Ramos (cell line): ENCODE measurements around the gene GALNT6.
"Not testable (repeated sequence)": the region's sequence is repeated elsewhere in the genome, so short reads cannot be mapped to it uniquely, and the experiment has no call there.

ENCODE experiments used
- in situ Hi-C: fragments of 300-500 bp; cut with MboI; formaldehyde crosslinking; loops from one replicate; pipeline ENCODE4 v1.14.3; 2022; ENCODE audit warnings: low sequenced_read_pairs; ENCODE audit not compliant: unreplicated experiment

Gene GALNT6

GRCh38 chr12:51329742-51330141 lies 61.5 kb downstream of the GALNT6 start:
- in situ Hi-C loops, result no loop called here

GRCh38 chr12:51328587-51328986 lies 62.6 kb downstream of the GALNT6 start:
- in situ Hi-C loops, result no loop called here

DNA sequence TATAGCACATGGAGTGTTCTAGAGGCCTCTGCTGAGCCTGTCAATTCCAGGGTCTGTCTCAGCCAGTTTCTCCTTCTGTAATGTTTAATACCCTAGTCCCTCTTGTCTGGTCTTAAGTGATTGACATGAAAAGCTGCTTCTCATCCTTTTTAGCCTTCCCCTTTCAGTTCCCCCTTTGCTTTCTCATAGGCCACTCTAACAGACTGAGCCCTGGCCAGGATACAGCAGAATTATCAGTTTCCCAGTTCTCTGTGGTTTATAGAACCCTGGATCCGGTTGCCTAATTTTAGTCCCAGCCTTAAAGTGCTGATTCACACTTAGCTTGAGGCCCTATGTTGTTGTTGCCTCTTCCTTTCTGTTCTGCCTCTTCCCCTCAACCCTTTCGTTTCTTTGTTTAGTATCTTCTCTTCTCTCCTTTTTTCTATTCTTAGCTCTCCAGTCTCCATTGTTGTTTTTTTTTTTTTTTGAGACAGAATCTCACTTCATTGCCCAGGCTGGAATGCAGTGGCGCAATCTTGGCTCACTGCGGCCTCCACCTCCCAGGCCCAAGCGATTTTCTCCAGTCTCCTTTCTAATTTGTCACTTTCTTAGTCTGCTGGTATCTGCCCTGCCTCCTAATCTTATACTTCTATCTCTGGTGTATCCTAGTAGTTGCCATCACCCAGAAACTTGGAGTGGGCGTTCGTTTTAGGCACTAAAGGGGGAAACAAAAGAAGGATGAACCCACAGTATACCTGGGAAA lies 64.3 kb downstream of the GALNT6 start:
- in situ Hi-C loops, result no loop called here

- in situ Hi-C loops, result no loop called here
These were observed 66.3 kb downstream of the GALNT6 start for GRCh38 chr12:51324953-51325352.

GRCh38 chr12:51323966-51324895 lies 67.0 kb downstream of the GALNT6 start, which contains the start of gene BIN2:
Gene BIN2 (minus strand): TSS chr12:51324174. CDS start chr12:51324102, 72 bp downstream.
- in situ Hi-C loops, result no loop called here

DNA sequence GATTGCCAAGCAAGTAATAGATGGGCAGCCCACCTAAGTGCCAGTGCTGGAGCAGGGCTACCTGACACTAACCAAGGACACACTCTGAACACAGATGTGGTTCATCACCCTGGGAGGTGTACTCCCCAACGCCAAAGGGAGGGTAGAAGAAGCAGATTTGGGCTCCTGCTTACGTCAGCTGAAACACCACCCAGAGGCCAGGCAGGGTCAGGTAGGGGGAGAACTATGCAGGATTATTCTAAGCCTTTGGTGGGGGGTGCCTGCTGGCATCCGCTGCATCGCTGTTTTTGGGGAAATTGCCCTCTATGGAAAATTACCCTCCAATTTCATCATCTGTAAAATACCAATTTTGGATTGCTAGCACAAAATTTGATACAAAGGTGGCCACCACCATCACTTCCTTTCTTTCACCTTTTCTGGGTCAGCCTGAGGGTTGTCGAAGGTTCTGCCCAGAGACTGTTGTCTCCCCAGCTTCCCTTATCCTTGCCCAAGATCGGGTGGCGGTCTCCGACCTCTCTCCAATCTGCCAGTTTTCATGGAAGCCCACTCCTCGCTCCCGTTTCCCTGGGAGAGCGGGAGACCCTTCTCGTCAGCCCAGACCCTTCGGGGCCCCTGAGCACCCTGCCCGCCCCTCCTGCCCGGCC lies 67.8 kb downstream of the GALNT6 start:
- in situ Hi-C loops, result no loop called here

DNA sequence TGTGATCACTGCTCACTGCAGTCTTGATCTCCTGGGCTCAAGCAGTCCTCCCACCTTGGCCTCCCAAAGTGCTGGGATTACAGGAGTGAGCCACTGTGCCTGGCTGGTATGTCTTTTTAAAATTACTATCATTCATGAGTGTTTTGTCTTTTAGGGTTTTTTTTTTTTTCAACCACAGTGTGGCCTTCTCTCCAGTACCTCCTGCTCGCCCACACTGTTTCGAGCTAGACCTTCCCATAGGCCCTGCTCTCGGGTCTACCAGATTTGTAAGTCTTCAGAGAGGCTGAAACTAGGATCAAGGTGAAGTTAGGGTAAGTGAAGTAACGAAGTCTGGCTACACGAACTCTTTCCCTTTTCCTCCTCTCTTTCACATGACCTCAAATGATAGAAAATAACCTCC lies 68.8 kb downstream of the GALNT6 start:
- in situ Hi-C loops, result no loop called here

DNA sequence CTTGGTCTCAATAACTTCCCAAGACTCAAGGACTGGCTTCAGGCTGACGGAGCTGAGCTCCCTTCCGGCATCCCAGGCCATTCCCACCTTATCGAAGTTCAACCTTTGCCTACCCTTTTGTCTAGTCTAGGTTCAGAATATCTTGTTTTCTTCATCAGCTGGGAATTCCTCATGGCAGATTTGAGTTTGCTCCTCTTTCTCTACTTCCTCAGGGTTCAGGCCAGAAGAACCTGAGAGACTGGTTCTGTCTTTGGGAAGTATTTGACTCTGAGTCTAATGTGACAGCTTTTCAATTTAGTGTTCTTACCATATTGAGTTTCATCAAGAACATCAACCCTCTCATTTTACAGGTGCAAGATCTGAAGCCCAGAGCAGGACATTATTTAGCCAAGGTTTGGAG lies 69.3 kb downstream of the GALNT6 start:
- in situ Hi-C loops, result no loop called here

DNA sequence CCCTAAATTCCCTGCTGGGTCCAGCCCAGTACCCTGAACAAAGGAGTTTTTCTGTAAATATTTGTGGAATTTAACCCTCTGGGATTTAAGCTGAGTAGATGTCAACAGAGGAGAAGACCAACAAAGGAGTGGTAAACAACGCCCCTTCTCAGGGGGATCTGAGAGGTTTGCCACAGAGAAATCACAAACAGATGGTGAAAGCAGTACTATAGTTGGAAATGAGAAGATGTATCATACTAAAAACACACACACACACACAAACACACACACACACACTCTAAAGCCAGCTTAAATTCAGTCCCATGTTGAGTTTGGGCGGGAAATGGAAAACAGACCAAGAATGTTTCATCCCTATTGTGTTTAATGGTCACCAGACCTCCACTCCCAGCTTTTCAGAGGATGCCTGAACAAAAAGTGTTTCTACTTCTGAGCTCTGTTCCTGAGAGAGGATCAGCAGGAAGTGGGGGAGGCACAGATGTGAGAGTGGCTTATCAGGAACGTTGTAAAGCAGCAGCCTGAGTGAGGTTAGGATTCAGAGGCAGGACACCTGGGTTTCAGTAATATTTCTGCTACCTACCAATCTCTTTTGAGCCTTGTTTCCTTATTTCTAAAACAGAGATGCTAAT lies 70.4 kb downstream of the GALNT6 start:
- in situ Hi-C loops, result no loop called here

DNA sequence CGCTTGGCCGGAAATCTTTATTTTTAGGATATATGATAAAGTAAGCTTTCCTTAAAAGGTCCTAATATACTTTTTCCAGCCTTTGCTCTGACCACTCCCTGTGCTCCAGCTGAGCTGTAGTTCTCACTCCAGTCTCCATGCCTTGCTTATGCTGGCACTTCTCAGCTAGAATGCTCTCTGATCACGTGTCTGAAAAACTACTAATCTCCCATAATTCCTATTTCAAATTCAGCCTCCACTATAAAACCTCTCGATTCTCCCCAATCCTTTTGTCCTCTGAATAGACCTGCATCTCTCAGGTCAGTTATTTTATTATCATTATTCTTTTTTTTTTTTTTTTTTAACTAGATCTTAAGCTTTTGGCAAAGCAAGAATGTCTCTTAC lies 70.9 kb downstream of the GALNT6 start:
- in situ Hi-C loops, result no loop called here

- in situ Hi-C loops, result no loop called here
These were observed 72.2 kb downstream of the GALNT6 start for GRCh38 chr12:51318846-51319599.

DNA sequence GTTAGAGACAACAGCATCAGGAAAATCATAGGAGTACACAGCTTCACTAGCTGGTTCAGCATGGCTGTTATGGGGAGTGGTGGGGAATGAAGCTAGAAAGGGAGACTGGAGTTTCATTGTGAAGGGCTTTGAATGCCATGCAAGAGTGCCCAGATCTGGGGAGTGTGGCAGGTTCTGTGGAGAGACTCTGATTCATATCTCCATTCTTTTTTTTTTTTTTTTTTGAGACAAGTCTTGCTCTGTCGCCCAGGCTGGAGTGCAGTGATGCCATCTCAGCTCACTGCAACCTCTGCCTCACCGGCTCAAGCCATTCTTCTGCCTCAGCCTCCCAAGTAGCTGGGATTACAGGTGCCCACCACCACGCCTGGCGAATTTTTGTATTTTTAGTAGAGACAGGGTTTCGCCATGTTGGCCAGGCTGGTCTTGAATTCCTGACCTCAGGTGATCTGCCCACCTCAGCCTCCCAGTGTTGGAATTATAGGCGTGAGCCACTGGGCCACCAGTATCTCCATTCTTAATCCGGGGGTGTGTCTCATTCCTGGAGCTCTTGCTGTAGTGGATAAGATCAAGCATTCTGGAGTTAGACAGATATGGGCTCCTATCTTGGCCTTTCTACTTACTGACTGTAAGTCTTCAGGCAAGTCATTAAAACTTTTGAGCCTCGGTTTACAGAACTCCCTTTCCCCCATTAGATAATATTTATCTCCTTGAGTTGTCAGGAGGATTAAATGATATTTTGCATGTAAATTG lies 73.0 kb downstream of the GALNT6 start:
- in situ Hi-C loops, result not testable (repeated sequence)

- in situ Hi-C loops, result no loop called here
These were observed 79.8 kb downstream of the GALNT6 start for GRCh38 chr12:51311389-51311788.

DNA sequence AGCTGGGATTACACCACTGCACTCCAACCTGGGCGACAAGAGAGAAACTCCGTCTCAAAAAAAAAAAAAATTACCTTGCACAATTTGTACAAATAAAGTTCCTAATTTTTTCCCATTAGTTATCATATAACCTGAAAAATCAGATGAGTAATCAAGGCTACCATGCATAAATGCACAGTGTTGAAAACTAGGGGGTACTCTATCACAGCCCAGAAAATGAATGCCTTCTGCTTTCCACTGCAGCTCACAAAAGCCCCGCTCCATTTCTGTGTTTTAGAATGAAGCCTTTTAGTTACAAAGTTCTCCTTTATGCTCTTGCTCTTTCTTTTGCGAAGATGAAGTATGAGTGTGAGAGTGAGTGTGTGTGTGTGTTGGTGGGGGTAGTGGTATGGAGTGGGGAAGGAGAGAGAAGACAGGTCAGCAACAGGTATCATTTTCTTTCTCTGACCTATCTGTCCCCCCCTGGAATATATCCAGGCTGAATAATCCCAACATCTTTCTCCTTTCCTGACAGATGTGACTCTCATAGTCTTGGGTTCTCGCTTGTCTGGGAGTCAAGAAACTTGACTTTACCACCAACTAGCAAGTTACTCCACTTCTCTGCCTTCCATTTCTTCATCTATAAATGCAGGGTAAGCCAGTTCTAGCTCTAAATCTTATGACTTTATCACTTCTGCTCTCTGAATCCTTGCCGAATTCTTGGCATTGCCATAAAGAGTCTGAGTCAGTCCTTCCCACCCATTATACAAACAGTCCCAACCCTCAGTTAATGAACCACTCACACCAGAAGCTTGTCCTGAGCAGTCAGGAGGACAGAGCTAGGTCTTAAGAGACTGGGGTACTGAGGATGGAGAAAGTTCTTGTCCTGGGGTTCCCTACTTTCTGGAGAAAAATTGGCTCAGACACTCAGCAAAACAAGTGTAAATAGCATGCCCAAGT lies 83.3 kb downstream of the GALNT6 start:
- in situ Hi-C loops, result no loop called here

GRCh38 chr12:51306507-51306906 lies 84.7 kb downstream of the GALNT6 start:
- in situ Hi-C loops, result no loop called here
